22Rv1 (cell line): ENCODE measurements around the gene RNF7.

Source experiments
- H3K27ac ChIP-seq: fragments of 450-650 bp; 2 replicates; pipeline ENCODE4 v1.5.1; 2017
- CTCF ChIP-seq: fragments of 450-650 bp; IDR thresholded peaks from 2 replicates; pipeline ENCODE4 v1.5.1; 2017; ENCODE audit warnings: mild to moderate bottlenecking
- ZFX ChIP-seq: fragments of 450-650 bp; IDR thresholded peaks from 2 replicates; pipeline ENCODE4 v1.6.1; 2017; ENCODE audit warnings: antibody characterized with exemption, borderline replicate concordance

Gene RNF7

GRCh38 chr3:141723255-141723654 lies 14.8 kb upstream of the RNF7 start:
- H3K27ac ChIP-seq = no peak overlapping the region
- TF ChIP-seq ZFX (no peak), CTCF (no peak)

- TF ChIP-seq ZFX = no peak
- TF ChIP-seq CTCF = no peak
- H3K27ac ChIP-seq = no peak overlapping the region
Observed at GRCh38 chr3:141724186-141724585, 13.9 kb upstream of the RNF7 start.

- TF ChIP-seq ZFX = no peak
- H3K27ac ChIP-seq = no peak overlapping the region
Observed at GRCh38 chr3:141725036-141725435, 13.1 kb upstream of the RNF7 start.

GRCh38 chr3:141726483-141726882 lies 11.6 kb upstream of the RNF7 start:
- no peak for TF ChIP-seq CTCF
- no peak for TF ChIP-seq ZFX
- H3K27ac ChIP-seq = no peak overlapping the region

GRCh38 chr3:141728355-141728892 lies 9.7 kb upstream of the RNF7 start:
- no peak overlapping the region for H3K27ac ChIP-seq
- TF ChIP-seq CTCF = no peak
- no peak for TF ChIP-seq ZFX

- peak; percentile 27; the same call in 1 of the 2 replicates for TF ChIP-seq CTCF
- no peak for TF ChIP-seq ZFX
- H3K27ac ChIP-seq = no peak overlapping the region
Observed at GRCh38 chr3:141729240-141729639, 8.9 kb upstream of the RNF7 start.

- H3K27ac ChIP-seq = no peak overlapping the region
- TF ChIP-seq ZFX (no peak), CTCF (no peak)
Observed at GRCh38 chr3:141735176-141735575, 2.9 kb upstream of the RNF7 start.

- TF ChIP-seq CTCF (no peak), ZFX (no peak)
Observed at GRCh38 chr3:141735770-141736465, 2.2 kb upstream of the RNF7 start.

More at GRCh38 chr3:141735770-141736465, 2.2 kb upstream of the RNF7 start:
- H3K27ac ChIP-seq = no peak overlapping the region
